HG03159 (cell line): ENCODE data around the gene MAP1LC3B2.

Experiments
- ATAC-seq: cut with Tn5 transposase; IDR thresholded peaks from one replicate; pipeline ENCODE4 v1.9.1; 2021; ENCODE audit warnings: mild to moderate bottlenecking, moderate library complexity; ENCODE audit not compliant: unreplicated experiment

MAP1LC3B2 gene

GRCh38 chr12:116591855-116592637 lies 32.9 kb downstream of the MAP1LC3B2 start:
- no peak for ATAC-seq

GRCh38 chr12:116592731-116593130 lies 33.5 kb downstream of the MAP1LC3B2 start:
- ATAC-seq: no peak

- ATAC-seq: no peak
These were observed 35.3 kb downstream of the MAP1LC3B2 start for GRCh38 chr12:116594325-116595038.

GRCh38 chr12:116595186-116595585 lies 36.0 kb downstream of the MAP1LC3B2 start:
- no peak for ATAC-seq

GRCh38 chr12:116595672-116596071 lies 36.5 kb downstream of the MAP1LC3B2 start:
- ATAC-seq: no peak

GRCh38 chr12:116597886-116598285 lies 38.7 kb downstream of the MAP1LC3B2 start:
- no peak for ATAC-seq

- no peak for ATAC-seq
These were observed 39.4 kb downstream of the MAP1LC3B2 start for GRCh38 chr12:116598311-116599284.

GRCh38 chr12:116599285-116600136 lies 40.3 kb downstream of the MAP1LC3B2 start:
- no peak for ATAC-seq

- ATAC-seq: no peak
These were observed 42.1 kb downstream of the MAP1LC3B2 start for GRCh38 chr12:116600959-116601918.

- ATAC-seq: no peak
These were observed 43.0 kb downstream of the MAP1LC3B2 start for GRCh38 chr12:116601933-116602810.

- no peak for ATAC-seq
These were observed 44.5 kb downstream of the MAP1LC3B2 start for GRCh38 chr12:116603546-116604177.

- ATAC-seq: no peak
These were observed 45.2 kb downstream of the MAP1LC3B2 start for GRCh38 chr12:116604178-116604895.

- ATAC-seq: no peak
These were observed 45.9 kb downstream of the MAP1LC3B2 start for GRCh38 chr12:116604951-116605641.

GRCh38 chr12:116606397-116606796 lies 47.2 kb downstream of the MAP1LC3B2 start:
- ATAC-seq: no peak

- ATAC-seq: no peak
These were observed 47.9 kb downstream of the MAP1LC3B2 start for GRCh38 chr12:116607039-116607438.
